A549 (cell line): ENCODE results near the gene ZNF714. TPM values are rescaled to one million over a fixed set of nuclear protein-coding genes. Genes with fewer than 3 reads are reported as not detected.

Experiments used
- ATAC-seq, 2 experiments: fragments of 200-7000 bp in 1 of 2; fragments of >200 bp in 1 of 2; cut with Nextera tagmentation in 1 of 2; cut with Tn5 transposase in 1 of 2; 3 replicates each; pipeline versions ENCODE4 v1.8.0 to v1.9.1; 2018 to 2020; ENCODE audit warnings: mild to moderate bottlenecking in 1 of 2, moderate library complexity in 1 of 2
- CTCF ChIA-PET: fragments of 300-600 bp; sonication (Branson Sonifier 250); formaldehyde crosslinking; extraction: SDS; loops from one replicate; lab custom pipeline; 2021; ENCODE audit warnings: antibody characterized with exemption, inconsistent platforms; lab: Yijun Ruan, JAX
- POLR2A ChIA-PET: fragments of 350-600 bp; formaldehyde crosslinking; extraction: SDS; loops from one replicate; lab custom pipeline; 2021; ENCODE audit warnings: antibody characterized with exemption, inconsistent platforms; lab: Yijun Ruan, JAX
- DNase-seq, 2 experiments: peaks; one replicate each; pipeline versions ENCODE4 v3.0.0 to v3.0.0-alpha.2; 2011 to 2016; ENCODE audit warnings: low read depth in 1 of 2, low spot score in 1 of 2
- FAIRE-seq: peaks from 2 replicates; lab custom pipeline; 2011; peaks lifted over from hg19 to GRCh38; lab: Jason Lieb, UNC
- H3K27ac ChIP-seq, 2 experiments: fragments of >200 bp; sonication (Bioruptor Twin); formaldehyde crosslinking; 3 replicates each; pipeline ENCODE4 v1.5.1; 2016 to 2017
- H3K4me1 ChIP-seq: fragments of >200 bp; sonication (Bioruptor Twin); formaldehyde crosslinking; 3 replicates; pipeline ENCODE4 v1.6.1; 2016
- H3K4me2 ChIP-seq: fragments of >200 bp; sonication (Bioruptor Twin); formaldehyde crosslinking; 3 replicates; pipeline ENCODE4 v1.6.1; 2016
- H3K4me3 ChIP-seq: fragments of >200 bp; sonication (Bioruptor Twin); formaldehyde crosslinking; 3 replicates; pipeline ENCODE4 v1.5.1; 2016
- H3K9me3 ChIP-seq: fragments of >200 bp; sonication (Bioruptor Twin); formaldehyde crosslinking; 3 replicates; pipeline ENCODE4 v1.6.1; 2016
- CBX8 ChIP-seq: fragments of 200-600 bp; sonication (generic); IDR thresholded peaks from 2 replicates; pipeline ENCODE4 v1.6.1; 2016
- CTCF ChIP-seq: fragments of >200 bp; sonication (Bioruptor Twin); formaldehyde crosslinking; IDR thresholded peaks from 3 replicates; pipeline ENCODE4 v1.5.1; 2016
- EHMT2 ChIP-seq: fragments of 200-600 bp; sonication (generic); IDR thresholded peaks from 2 replicates; pipeline ENCODE4 v1.6.1; 2016; ENCODE audit warnings: antibody characterized with exemption, low read depth, mild to moderate bottlenecking, moderate library complexity
- GATA3 ChIP-seq: IDR thresholded peaks from 2 replicates; pipeline ENCODE4 v1.6.1; 2012; ENCODE audit warnings: borderline replicate concordance
- HMGXB4 ChIP-seq: fragments of 250-450 bp; sonication (Bioruptor Pico); IDR thresholded peaks from 2 replicates; pipeline ENCODE4 v1.5.0; 2021; ENCODE audit warnings: mild to moderate bottlenecking, moderate library complexity, borderline replicate concordance
- JUNB ChIP-seq: fragments of >200 bp; sonication (Bioruptor Twin); formaldehyde crosslinking; IDR thresholded peaks from 2 replicates; pipeline ENCODE4 v1.6.1; 2016
- KDM5A ChIP-seq: fragments of 200-600 bp; sonication (generic); IDR thresholded peaks from 2 replicates; pipeline ENCODE4 v1.6.1; 2016; ENCODE audit warnings: antibody characterized with exemption, mild to moderate bottlenecking
- MAFK ChIP-seq: fragments of 450-650 bp; IDR thresholded peaks from 2 replicates; pipeline ENCODE4 v1.6.1; 2014; ENCODE audit not compliant: partially characterized antibody
- MAZ ChIP-seq: fragments of 150-350 bp; IDR thresholded peaks from 2 replicates; pipeline ENCODE4 v1.6.1; 2014; ENCODE audit warnings: antibody characterized with exemption, low read depth, low read length, borderline replicate concordance
- NR3C1 ChIP-seq: fragments of >200 bp; sonication (Bioruptor Twin); formaldehyde crosslinking; IDR thresholded peaks from 3 replicates; pipeline ENCODE4 v1.6.1; 2017
- PBX3 ChIP-seq: IDR thresholded peaks from 2 replicates; pipeline ENCODE4 v1.6.1; 2012
- PHF8 ChIP-seq: fragments of 200-600 bp; sonication (generic); IDR thresholded peaks from 2 replicates; pipeline ENCODE4 v1.6.1; 2016; ENCODE audit warnings: low read depth, mild to moderate bottlenecking, antibody characterized with exemption, moderate library complexity, borderline replicate concordance
- POLR2AphosphoS2 ChIP-seq: conservative IDR thresholded peaks from 2 replicates; pipeline ENCODE4 v1.6.1; 2012; ENCODE audit warnings: low read length, improper control_type of control experiment, inconsistent platforms
- RFX5 ChIP-seq: fragments of 450-650 bp; IDR thresholded peaks from 2 replicates; pipeline ENCODE4 v1.7.1; 2014; ENCODE audit warnings: antibody characterized with exemption, mild to moderate bottlenecking, moderate library complexity
- RNF2 ChIP-seq: fragments of 200-600 bp; sonication (generic); IDR thresholded peaks from 2 replicates; pipeline ENCODE4 v1.6.1; 2016; ENCODE audit warnings: low read depth, mild to moderate bottlenecking, antibody characterized with exemption, moderate library complexity, borderline replicate concordance
- ZFP36 ChIP-seq: fragments of 450-650 bp; IDR thresholded peaks from 2 replicates; pipeline ENCODE4 v1.6.1; 2014; ENCODE audit warnings: borderline replicate concordance; ENCODE audit not compliant: partially characterized antibody
- ZSCAN20 ChIP-seq: fragments of 250-450 bp; sonication (Bioruptor Pico); IDR thresholded peaks from 2 replicates; pipeline ENCODE4 v1.8.0; 2022; ENCODE audit warnings: mild to moderate bottlenecking, moderate library complexity
- WGBS: methylation state at CpG from one replicate; pipeline ENCODE4 v1.1.6; 2017; ENCODE audit errors: missing lambda C conversion rate; 5-methylcytosine and 5-hydroxymethylcytosine counted together
- polyA plus RNA-seq, 4 experiments: library from polyadenylated mRNA; depleted of rRNA in 3 of 4; stranded (reverse); fragments of >200 nt; fragmentation: RNase III in 1 of 4; extraction: RNeasy Plus Mini Kit Qiagen cat#74134 plus additional on column Dnase treatment in 1 of 4; gene quantifications; 2 replicates in 3 of 4; 3 replicates in 1 of 4; pipeline ENCODE4 v1.2.3, GENCODE V29; 2011 to 2017
- TF ChIP-seq, protein P1 (sequence below): fragments of >200 bp; sonication (Bioruptor Twin); formaldehyde crosslinking; IDR thresholded peaks from 3 replicates; pipeline ENCODE4 v1.6.1; 2016
- TF ChIP-seq, protein P2 (sequence below): fragments of 150-350 bp; IDR thresholded peaks from 2 replicates; pipeline ENCODE4 v1.6.1; 2014; ENCODE audit warnings: low read depth, mild to moderate bottlenecking, low read length

Gene ZNF714
- polyA plus RNA-seq, 2 of the 4 experiments (the other 2 are of a cell fraction) = 3.0 to 8.1 TPM

DNA sequence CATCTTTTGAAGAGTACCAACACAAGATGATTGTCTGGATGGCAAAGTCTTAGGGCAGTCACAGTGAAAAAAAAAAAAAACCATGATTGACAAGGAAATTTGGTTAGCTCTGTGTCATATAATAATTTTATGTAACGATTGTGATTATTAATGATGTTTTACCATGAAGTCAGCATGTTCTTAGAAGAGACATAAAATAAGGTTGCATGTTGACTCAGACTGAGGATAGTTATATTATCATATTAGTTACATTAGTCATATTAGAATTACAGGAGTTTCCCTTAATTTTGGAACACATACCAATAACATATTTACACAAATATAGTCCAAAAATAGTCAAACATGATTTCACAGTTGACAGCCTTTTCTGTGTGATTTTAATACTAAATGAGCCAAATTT, 65.5 kb downstream of the ZNF714 start:
- ChIA-PET CTCF (no interaction called here), POLR2A (no interaction called here)
- Histone ChIP-seq H3K4me3 (no peak overlapping the region), H3K9me3 (peaks cover 25% of the 10 kb centered on the region), H3K27ac (no peak overlapping the region), H3K4me2 (no peak overlapping the region), H3K4me1 (no peaks in the 10 kb centered on the region)
- ATAC-seq = no peak
- TF ChIP-seq RFX5 (no peak), MAFK (no peak), ZFP36 (no peak), CBX8 (no peak), POLR2AphosphoS2 (no peak), HMGXB4 (CRISPR knock-in tag) (no peak), KDM5A (no peak), JUNB (no peak), CTCF (no peak), MAZ (no peak), NR3C1 (no peak), PHF8 (no peak), ZSCAN20 (CRISPR knock-in tag) (no peak), GATA3 (no peak), RNF2 (no peak), PBX3 (no peak)
- TF ChIP-seq, protein P1, sequence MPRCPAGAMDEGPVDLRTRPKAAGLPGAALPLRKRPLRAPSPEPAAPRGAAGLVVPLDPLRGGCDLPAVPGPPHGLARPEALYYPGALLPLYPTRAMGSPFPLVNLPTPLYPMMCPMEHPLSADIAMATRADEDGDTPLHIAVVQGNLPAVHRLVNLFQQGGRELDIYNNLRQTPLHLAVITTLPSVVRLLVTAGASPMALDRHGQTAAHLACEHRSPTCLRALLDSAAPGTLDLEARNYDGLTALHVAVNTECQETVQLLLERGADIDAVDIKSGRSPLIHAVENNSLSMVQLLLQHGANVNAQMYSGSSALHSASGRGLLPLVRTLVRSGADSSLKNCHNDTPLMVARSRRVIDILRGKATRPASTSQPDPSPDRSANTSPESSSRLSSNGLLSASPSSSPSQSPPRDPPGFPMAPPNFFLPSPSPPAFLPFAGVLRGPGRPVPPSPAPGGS = no peak
- TF ChIP-seq, protein P2, sequence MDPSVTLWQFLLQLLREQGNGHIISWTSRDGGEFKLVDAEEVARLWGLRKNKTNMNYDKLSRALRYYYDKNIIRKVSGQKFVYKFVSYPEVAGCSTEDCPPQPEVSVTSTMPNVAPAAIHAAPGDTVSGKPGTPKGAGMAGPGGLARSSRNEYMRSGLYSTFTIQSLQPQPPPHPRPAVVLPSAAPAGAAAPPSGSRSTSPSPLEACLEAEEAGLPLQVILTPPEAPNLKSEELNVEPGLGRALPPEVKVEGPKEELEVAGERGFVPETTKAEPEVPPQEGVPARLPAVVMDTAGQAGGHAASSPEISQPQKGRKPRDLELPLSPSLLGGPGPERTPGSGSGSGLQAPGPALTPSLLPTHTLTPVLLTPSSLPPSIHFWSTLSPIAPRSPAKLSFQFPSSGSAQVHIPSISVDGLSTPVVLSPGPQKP = no peak
- DNase-seq = no peak
- 95% methylated on average over 1 of the region's 1 CpG for WGBS
- no peak for FAIRE-seq

- CTCF ChIA-PET = no interaction called here
- DNase-seq = no peak
- no peak for ATAC-seq
- no peak overlapping the region for H3K4me2 ChIP-seq
- peaks cover 25% of the 10 kb centered on the region for H3K9me3 ChIP-seq
- POLR2A ChIA-PET = no interaction called here
- FAIRE-seq = no peak
- H3K27ac ChIP-seq = no peak overlapping the region
- H3K4me1 ChIP-seq = no peaks in the 10 kb centered on the region
- TF ChIP-seq EHMT2 = no peak
- H3K4me3 ChIP-seq = no peak overlapping the region
These were observed 66.7 kb downstream of the ZNF714 start for GRCh38 chr19:21148681-21149080.
